Esophagus muscularis mucosa (tissue), 3 donors: ENCODE results near the gene ADGRA1.

Experiments used
- CTCF ChIP-seq, 3 experiments: fragments of 200-600 bp in 2 of 3; fragments of 450-650 bp in 1 of 3; sonication (generic) in 2 of 3; IDR thresholded peaks; one replicate each; pipeline ENCODE4 v1.5.1; 2017 to 2019; ENCODE audit warnings: antibody characterized with exemption in 3 of 3, mild to moderate bottlenecking in 2 of 3, moderate library complexity in 1 of 3
- POLR2A ChIP-seq: fragments of 450-650 bp; IDR thresholded peaks from one replicate; pipeline ENCODE4 v1.6.1; 2017; ENCODE audit warnings: antibody characterized with exemption, moderate library complexity, mild to moderate bottlenecking, low read depth
- POLR2AphosphoS5 ChIP-seq, 2 donors: sonication (generic); formaldehyde crosslinking; IDR thresholded peaks; one replicate each; pipeline ENCODE4 v1.6.1; 2017; ENCODE audit warnings: antibody characterized with exemption in 2 of 2

GRCh38 chr10:133156674-133157579 lies 69.2 kb downstream of the ADGRA1 start:
- TF ChIP-seq CTCF (IDR thresholded peaks at IDR 0.05) (no peak), POLR2A (no peak), POLR2AphosphoS5 (IDR thresholded peaks at IDR 0.05) (no peak)
